Naive B cell (primary cell): ENCODE measurements around the gene PFAS. TPM values are rescaled to one million over a fixed set of nuclear protein-coding genes. Genes with fewer than 3 reads are reported as not detected.

ENCODE experiments used
- ATAC-seq, 2 donors: fragments of 150-1000 bp; cut with Tn5 transposase; 2 replicates each; pipeline ENCODE4 v1.10.0; 2021; ENCODE audit warnings: low read depth in 2 of 2, mild to moderate bottlenecking in 2 of 2, moderate library complexity in 2 of 2
- DNase-seq: peaks from one replicate; pipeline ENCODE4 v3.0.0; 2022
- H3K27ac Mint-ChIP-seq, 6 donors: one replicate each; pipeline ENCODE4 v1.8.0; 2020 to 2022; ENCODE audit warnings: mild to moderate bottlenecking in 6 of 6, mixed read lengths in 6 of 6, moderate library complexity in 5 of 6, inconsistent platforms in 2 of 6
- H3K27me3 Mint-ChIP-seq, 3 donors: one replicate each; pipeline ENCODE4 v1.8.0; 2021 to 2022; ENCODE audit warnings: mixed read lengths in 3 of 3, mild to moderate bottlenecking in 1 of 3
- H3K36me3 Mint-ChIP-seq, 2 donors: one replicate each; pipeline ENCODE4 v1.8.0; 2020 to 2022; ENCODE audit warnings: mixed read lengths in 2 of 2, inconsistent platforms in 1 of 2, mild to moderate bottlenecking in 1 of 2
- H3K4me1 Mint-ChIP-seq, 3 donors: one replicate each; pipeline ENCODE4 v1.8.0; 2020 to 2022; ENCODE audit warnings: mixed read lengths in 3 of 3, inconsistent platforms in 1 of 3, mild to moderate bottlenecking in 1 of 3, moderate library complexity in 1 of 3
- H3K4me3 Mint-ChIP-seq, 8 donors: one replicate each; pipeline ENCODE4 v1.8.0; 2020 to 2022; ENCODE audit warnings: mild to moderate bottlenecking in 8 of 8, mixed read lengths in 8 of 8, moderate library complexity in 8 of 8, inconsistent platforms in 2 of 8
- H3K9me3 Mint-ChIP-seq, 7 donors: one replicate each; pipeline ENCODE4 v1.8.0; 2020 to 2022; ENCODE audit warnings: mixed read lengths in 7 of 7, mild to moderate bottlenecking in 5 of 7, inconsistent platforms in 2 of 7, moderate library complexity in 1 of 7
- polyA plus RNA-seq, 6 donors: library from polyadenylated mRNA; unstranded; fragments of 300-500 nt; fragmentation: Illumina TruSeq; gene quantifications; one replicate each; pipeline ENCODE4 v1.2.3, GENCODE V29; 2021; ENCODE audit warnings: low read depth in 6 of 6

Gene PFAS
- polyA plus RNA-seq, 6 donors from 2014 or later: 11.6 to 29.8 (median 17.9) TPM

GRCh38 chr17:8310601-8311123 lies 61.6 kb downstream of the PFAS start:
- DNase-seq (no peak), ATAC-seq (no peak)
- Mint-ChIP-seq H3K27me3 (peaks cover 6 to 53% (median 50%) of the 10 kb centered on the region in 3 donors), H3K4me3 (no peak overlapping the region), H3K36me3 (no peaks in the 10 kb centered on the region), H3K27ac (no peak overlapping the region), H3K9me3 (no peaks in the 10 kb centered on the region), H3K4me1 (no peaks in the 10 kb centered on the region)

GRCh38 chr17:8311131-8311790 lies 62.2 kb downstream of the PFAS start:
- Mint-ChIP-seq H3K4me1 (no peaks in the 10 kb centered on the region), H3K4me3 (no peak overlapping the region), H3K9me3 (no peaks in the 10 kb centered on the region), H3K36me3 (no peaks in the 10 kb centered on the region), H3K27me3 (peaks cover 6 to 59% (median 56%) of the 10 kb centered on the region in 3 donors), H3K27ac (no peak overlapping the region)
- DNase-seq: no peak
- ATAC-seq: no peak

GRCh38 chr17:8312251-8312650 lies 63.2 kb downstream of the PFAS start:
- ATAC-seq: no peak

GRCh38 chr17:8312726-8313600 lies 63.9 kb downstream of the PFAS start:
- peak overlapping the region in 1 of 6 donors; percentile 62 for H3K27ac Mint-ChIP-seq
- no peaks in the 10 kb centered on the region for H3K36me3 Mint-ChIP-seq
- no peak for DNase-seq
- no peaks in the 10 kb centered on the region for H3K4me1 Mint-ChIP-seq
- no peak for ATAC-seq
- no peaks in the 10 kb centered on the region for H3K9me3 Mint-ChIP-seq
- H3K27me3 Mint-ChIP-seq: peaks cover 6 to 64% (median 59%) of the 10 kb centered on the region in 3 donors
- H3K4me3 Mint-ChIP-seq: no peak overlapping the region

More at GRCh38 chr17:8312251-8312650, 63.2 kb downstream of the PFAS start:
- no peaks in the 10 kb centered on the region for H3K4me1 Mint-ChIP-seq
- no peaks in the 10 kb centered on the region for H3K9me3 Mint-ChIP-seq
- no peaks in the 10 kb centered on the region for H3K36me3 Mint-ChIP-seq
- H3K27ac Mint-ChIP-seq: peak overlapping the region in 1 of 6 donors; percentile 51
- H3K27me3 Mint-ChIP-seq: peaks cover 6 to 64% (median 59%) of the 10 kb centered on the region in 3 donors
- no peak for DNase-seq
- no peak overlapping the region for H3K4me3 Mint-ChIP-seq

GRCh38 chr17:8314797-8315763 lies 66.0 kb downstream of the PFAS start:
- H3K36me3 Mint-ChIP-seq: no peaks in the 10 kb centered on the region
- no peak overlapping the region for H3K4me3 Mint-ChIP-seq
- H3K27ac Mint-ChIP-seq: no peak overlapping the region
- ATAC-seq (no peak), DNase-seq (no peak)
- H3K9me3 Mint-ChIP-seq: peaks cover 0 to under 1% (median 0%) of the 10 kb centered on the region in 7 donors
- H3K4me1 Mint-ChIP-seq: no peaks in the 10 kb centered on the region
- H3K27me3 Mint-ChIP-seq: peaks cover 8 to 71% (median 70%) of the 10 kb centered on the region in 3 donors

- ATAC-seq (no peak), DNase-seq (no peak)
- Mint-ChIP-seq H3K4me3 (no peak overlapping the region), H3K36me3 (no peaks in the 10 kb centered on the region), H3K27ac (no peak overlapping the region), H3K27me3 (peaks cover 11 to 71% (median 69%) of the 10 kb centered on the region in 3 donors), H3K9me3 (peaks cover 0 to 2% (median 0%) of the 10 kb centered on the region in 7 donors), H3K4me1 (no peaks in the 10 kb centered on the region)
These were observed 66.7 kb downstream of the PFAS start for GRCh38 chr17:8315764-8316217.

GRCh38 chr17:8318010-8318935 lies 69.2 kb downstream of the PFAS start:
- ATAC-seq (no peak), DNase-seq (no peak)
- H3K4me3 Mint-ChIP-seq: no peak overlapping the region
- no peaks in the 10 kb centered on the region for H3K4me1 Mint-ChIP-seq
- peaks cover 14 to 67% (median 62%) of the 10 kb centered on the region in 3 donors for H3K27me3 Mint-ChIP-seq
- peaks cover 0 to 2% (median 0%) of the 10 kb centered on the region in 7 donors for H3K9me3 Mint-ChIP-seq
- H3K36me3 Mint-ChIP-seq: no peaks in the 10 kb centered on the region
- no peak overlapping the region for H3K27ac Mint-ChIP-seq

Other genes with a start within 250 kb of the PFAS start
- not detected for gene GUCY2D, start 246.7 kb upstream of the PFAS start, polyA plus RNA-seq
- gene ALOX15B, start 210.2 kb upstream of the PFAS start, polyA plus RNA-seq: not detected
- 1 to 10 TPM in 2 of 6 donors, under 1 TPM in 2, not detected in 2; 0.45 to 2.4 (median 1.1) TPM for gene ALOX12B, start 161.6 kb upstream of the PFAS start, polyA plus RNA-seq
- not detected for gene ALOXE3, start 130.8 kb upstream of the PFAS start, polyA plus RNA-seq
- not detected for gene HES7, start 125.2 kb upstream of the PFAS start, polyA plus RNA-seq
- gene PER1, start 96.9 kb upstream of the PFAS start, polyA plus RNA-seq: 10 to 100 TPM in 5 of 6 donors, 1 to 10 TPM in 1; 4.5 to 20.9 (median 13.5) TPM
- gene VAMP2, start 86.3 kb upstream of the PFAS start, polyA plus RNA-seq: 10 to 100 TPM; 37.8 to 89.1 (median 65.9) TPM
- gene TMEM107, start 72.9 kb upstream of the PFAS start, polyA plus RNA-seq: 10 to 100 TPM; 29.9 to 42.3 (median 34.7) TPM
- 10 to 100 TPM; 14.8 to 24.2 (median 20.4) TPM for gene BORCS6, start 59.1 kb upstream of the PFAS start, polyA plus RNA-seq
- not detected for gene AURKB, start 38.7 kb upstream of the PFAS start, polyA plus RNA-seq
- gene CTC1, start 1.2 kb upstream of the PFAS start, polyA plus RNA-seq: 10 to 100 TPM; 13.5 to 34.9 (median 22.3) TPM
- 100 to 1,000 TPM in 1 of 6 donors, 10 to 100 TPM in 5; 65.8 to 110 (median 79.7) TPM for gene RANGRF, start 39.4 kb downstream of the PFAS start, polyA plus RNA-seq
- gene SLC25A35, start 46.1 kb downstream of the PFAS start, polyA plus RNA-seq: 1 to 10 TPM; 1.5 to 4.6 (median 2.1) TPM
- gene ARHGEF15, start 61.0 kb downstream of the PFAS start, polyA plus RNA-seq: not detected
- not detected for gene ODF4, start 90.6 kb downstream of the PFAS start, polyA plus RNA-seq
- gene RPL26, start 133.9 kb downstream of the PFAS start, polyA plus RNA-seq: 1,000 to 10,000 TPM; 1,225 to 2,056 (median 1,703) TPM
- under 1 TPM in 3 of 6 donors, not detected in 3; 0.13 to 0.35 (median 0.23) TPM for gene RNF222, start 148.5 kb downstream of the PFAS start, polyA plus RNA-seq
- gene NDEL1, start 186.6 kb downstream of the PFAS start, polyA plus RNA-seq: 10 to 100 TPM; 38.4 to 54.9 (median 44.6) TPM